HG02885 (cell line): ENCODE data around the gene NFATC4.

Experiments
- ATAC-seq: cut with Tn5 transposase; IDR thresholded peaks from one replicate; pipeline ENCODE4 v1.9.1; 2021; ENCODE audit warnings: mild to moderate bottlenecking; ENCODE audit not compliant: unreplicated experiment, poor library complexity

Gene NFATC4

GRCh38 chr14:24426150-24426911, 58.3 kb downstream of the NFATC4 start:
- ATAC-seq = no peak

- ATAC-seq = no peak
These were observed 59.0 kb downstream of the NFATC4 start for GRCh38 chr14:24426912-24427536.

- ATAC-seq = no peak
These were observed 59.8 kb downstream of the NFATC4 start for GRCh38 chr14:24427537-24428508.

GRCh38 chr14:24428628-24429394, 60.8 kb downstream of the NFATC4 start:
- ATAC-seq = no peak
